Stomach smooth muscle (tissue), 2 donors: ENCODE results near the gene CDYL.
"Not testable (repeated sequence)": the region's sequence is repeated elsewhere in the genome, so short reads cannot be mapped to it uniquely, and the experiment has no call there.

Experiments used
- H3K27ac ChIP-seq: one replicate; pipeline ENCODE4 v1.7.0; 2013; ENCODE audit warnings: mild to moderate bottlenecking, low read length, inconsistent platforms
- H3K27me3 ChIP-seq, 2 donors: one replicate each; pipeline ENCODE4 v1.7.0; 2013; ENCODE audit warnings: low read length in 2 of 2; ENCODE audit not compliant: insufficient read depth in 2 of 2, control insufficient read depth in 1 of 2
- H3K36me3 ChIP-seq, 2 donors: one replicate each; pipeline ENCODE4 v1.7.0; 2013; ENCODE audit warnings: low read length in 2 of 2; ENCODE audit not compliant: control insufficient read depth in 2 of 2, insufficient read depth in 2 of 2
- H3K4me1 ChIP-seq: one replicate; pipeline ENCODE4 v1.7.0; 2013; ENCODE audit warnings: low read length; ENCODE audit not compliant: control insufficient read depth, insufficient read depth
- H3K4me3 ChIP-seq, 2 donors: one replicate each; pipeline ENCODE4 v1.7.0; 2013; ENCODE audit warnings: low read length in 2 of 2
- H3K9ac ChIP-seq, 2 donors: one replicate each; pipeline ENCODE4 v1.7.0; 2013; ENCODE audit warnings: low read length in 2 of 2, mild to moderate bottlenecking in 1 of 2
- H3K9me3 ChIP-seq, 2 donors: one replicate each; pipeline ENCODE4 v1.7.0; 2013; ENCODE audit warnings: low read length in 2 of 2; ENCODE audit not compliant: control insufficient read depth in 2 of 2
- donor health status: healthy.
- donor health status: Pancreatic carcinoma.

CDYL gene

GRCh38 chr6:4858194-4859015 is 82.2 kb downstream of the CDYL start:
- Histone ChIP-seq H3K4me1 (no peaks in the 10 kb centered on the region), H3K9me3 (no peaks in the 10 kb centered on the region), H3K4me3 (no peak overlapping the region), H3K27ac (no peak overlapping the region), H3K9ac (no peak overlapping the region), H3K27me3 (no peaks in the 10 kb centered on the region), H3K36me3 (no peaks in the 10 kb centered on the region)

GRCh38 chr6:4860387-4860786 is 84.2 kb downstream of the CDYL start:
- no peaks in the 10 kb centered on the region for H3K27me3 ChIP-seq
- H3K27ac ChIP-seq: no peak overlapping the region

DNA sequence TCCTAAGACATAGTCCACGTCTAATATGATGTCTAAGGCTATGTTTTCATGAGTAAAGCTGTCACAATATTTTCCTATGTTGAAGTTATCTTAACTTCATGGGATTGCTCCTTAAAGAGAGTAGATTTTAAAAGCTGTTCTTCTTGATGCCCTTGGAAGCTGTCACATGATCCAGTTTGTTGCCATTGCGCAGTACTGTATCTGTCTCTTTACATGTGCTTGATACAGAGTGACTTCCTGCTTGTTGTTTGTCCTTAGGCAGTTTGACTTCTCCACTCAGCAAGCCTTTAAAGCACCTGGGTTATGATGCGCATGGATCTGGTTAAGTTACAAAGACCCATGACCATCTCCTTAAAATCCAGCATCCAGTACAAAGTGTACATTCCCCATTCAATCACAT is 85.4 kb downstream of the CDYL start:
- Histone ChIP-seq H3K4me1 (no peaks in the 10 kb centered on the region), H3K27ac (no peak overlapping the region), H3K27me3 (no peaks in the 10 kb centered on the region), H3K9ac (no peak overlapping the region), H3K4me3 (no peak overlapping the region), H3K9me3 (peaks cover 0 to 9% of the 10 kb centered on the region in 2 donors), H3K36me3 (no peaks in the 10 kb centered on the region)

More at GRCh38 chr6:4860387-4860786, 84.2 kb downstream of the CDYL start:
- Histone ChIP-seq H3K4me3 (no peak overlapping the region), H3K36me3 (no peaks in the 10 kb centered on the region), H3K9ac (no peak overlapping the region), H3K9me3 (peaks cover 0 to 9% of the 10 kb centered on the region in 2 donors), H3K4me1 (no peaks in the 10 kb centered on the region)

DNA sequence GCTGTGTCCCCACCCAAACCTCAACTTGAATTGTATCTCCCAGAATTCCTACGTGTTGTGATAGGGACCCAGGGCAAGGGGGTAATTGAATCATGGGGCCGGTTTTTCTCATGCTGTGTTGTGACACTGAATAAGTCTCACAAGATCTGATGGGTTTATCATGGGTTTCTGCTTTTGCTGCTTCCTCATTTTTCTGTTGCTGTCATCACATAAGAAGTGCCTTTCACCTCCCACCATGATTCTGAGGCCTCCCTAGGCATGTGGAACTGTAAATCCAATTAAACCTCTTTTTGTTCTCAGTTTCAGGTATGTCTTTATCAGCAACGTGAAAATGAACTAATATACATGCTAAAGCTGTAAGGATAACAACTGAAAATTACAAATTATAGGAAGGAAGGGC is 88.3 kb downstream of the CDYL start:
- Histone ChIP-seq H3K4me1 (no peaks in the 10 kb centered on the region), H3K27ac (no peak overlapping the region), H3K27me3 (no peaks in the 10 kb centered on the region), H3K4me3 (no peak overlapping the region), H3K36me3 (no peaks in the 10 kb centered on the region), H3K9ac (no peak overlapping the region), H3K9me3 (peaks cover 0 to 9% of the 10 kb centered on the region in 2 donors)

DNA sequence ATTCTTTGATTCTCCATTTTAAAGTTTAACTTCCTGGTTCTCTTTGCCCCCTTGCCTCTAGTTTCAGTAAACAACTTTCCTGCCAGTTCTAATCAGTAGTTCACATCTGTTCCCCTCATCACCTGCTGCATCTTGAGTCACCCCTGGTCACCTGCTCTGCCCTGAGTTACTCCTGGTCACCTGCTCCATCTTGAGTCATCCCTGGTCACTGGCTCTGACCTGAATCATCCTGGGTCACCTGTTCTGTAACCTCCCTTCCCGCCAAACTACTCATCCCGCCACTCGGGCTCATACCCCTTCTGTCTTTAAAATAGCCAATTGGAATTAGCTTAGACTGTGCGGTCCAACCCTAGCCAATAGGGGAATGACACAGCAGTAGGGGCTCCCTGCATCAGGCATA is 88.8 kb downstream of the CDYL start:
- not testable (repeated sequence) for H3K36me3 ChIP-seq, H3K4me3 ChIP-seq

GRCh38 chr6:4870821-4871494 is 94.8 kb downstream of the CDYL start:
- no peaks in the 10 kb centered on the region for H3K4me1 ChIP-seq
- H3K36me3 ChIP-seq: no peaks in the 10 kb centered on the region

More for the DNA sequence above, 88.8 kb downstream of the CDYL start:
- not testable (repeated sequence) for H3K27me3 ChIP-seq, H3K27ac ChIP-seq, H3K9me3 ChIP-seq, H3K4me1 ChIP-seq, H3K9ac ChIP-seq

DNA sequence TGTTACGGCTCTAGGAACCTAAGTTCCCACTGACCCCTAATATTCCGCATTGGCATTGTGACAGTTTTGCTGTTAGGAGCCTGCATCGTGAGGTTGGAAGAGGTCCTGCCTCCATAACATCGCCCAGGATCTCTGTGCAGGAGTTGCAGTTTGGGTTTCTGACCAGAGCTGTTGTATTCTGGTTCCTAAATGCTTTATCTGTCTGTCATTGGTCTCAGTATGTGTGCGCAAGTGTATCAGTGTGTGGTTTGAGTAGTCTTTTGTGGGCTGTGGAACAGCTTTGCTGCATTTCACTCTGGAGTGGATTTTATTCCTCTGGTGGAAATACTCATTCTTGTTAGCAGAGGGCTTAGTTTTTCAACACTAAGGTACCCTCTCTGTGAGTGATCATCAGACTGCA is 95.6 kb downstream of the CDYL start:
- Histone ChIP-seq H3K4me1 (peaks cover 2% of the 10 kb centered on the region), H3K9ac (no peak overlapping the region), H3K27me3 (no peaks in the 10 kb centered on the region), H3K36me3 (no peaks in the 10 kb centered on the region), H3K4me3 (no peak overlapping the region), H3K27ac (no peak overlapping the region), H3K9me3 (no peaks in the 10 kb centered on the region)

More at GRCh38 chr6:4870821-4871494, 94.8 kb downstream of the CDYL start:
- Histone ChIP-seq H3K27ac (no peak overlapping the region), H3K9me3 (no peaks in the 10 kb centered on the region), H3K9ac (no peak overlapping the region), H3K27me3 (no peaks in the 10 kb centered on the region), H3K4me3 (no peak overlapping the region)

DNA sequence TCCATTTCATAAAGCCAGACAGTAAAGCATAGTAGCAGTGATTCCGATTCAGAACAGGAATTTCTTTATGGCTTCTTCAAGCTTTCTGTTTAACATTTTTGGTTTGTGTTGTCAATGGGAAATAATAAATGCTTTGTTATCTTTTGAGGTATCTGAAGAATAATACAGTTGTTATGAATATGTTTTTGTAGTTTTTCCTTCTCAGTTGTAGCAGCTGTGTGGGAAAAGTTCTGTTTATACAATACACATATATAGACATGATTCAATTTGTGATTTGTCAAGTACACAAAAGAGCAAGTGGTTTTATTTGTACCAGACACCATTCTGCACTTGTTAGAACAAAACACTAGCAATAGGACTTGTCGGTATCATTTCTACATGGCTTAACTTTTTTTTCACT is 96.6 kb downstream of the CDYL start:
- Histone ChIP-seq H3K27me3 (no peaks in the 10 kb centered on the region), H3K4me3 (no peak overlapping the region), H3K27ac (no peak overlapping the region), H3K36me3 (no peaks in the 10 kb centered on the region), H3K4me1 (peaks cover 5% of the 10 kb centered on the region), H3K9me3 (no peaks in the 10 kb centered on the region), H3K9ac (no peak overlapping the region)

DNA sequence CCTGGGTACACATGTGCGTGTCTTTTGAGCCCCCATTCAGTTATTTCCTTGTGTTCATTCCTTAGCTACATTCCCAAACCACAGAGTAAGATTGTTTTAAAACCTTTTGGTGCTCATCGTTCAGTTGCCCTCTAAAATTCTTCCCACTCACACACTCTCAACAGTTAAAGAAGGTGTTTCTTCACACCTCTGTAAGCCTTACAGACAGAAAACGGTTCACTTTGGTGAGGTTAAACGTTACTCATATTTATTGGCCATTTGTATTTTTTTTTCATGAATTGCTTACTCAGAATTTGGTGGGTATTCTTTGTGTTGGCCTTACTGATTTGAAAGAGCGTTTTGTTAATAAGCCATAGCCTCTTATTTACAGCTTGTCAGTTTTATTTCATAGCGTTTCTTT is 97.7 kb downstream of the CDYL start:
- no peaks in the 10 kb centered on the region for H3K36me3 ChIP-seq
- no peaks in the 10 kb centered on the region for H3K9me3 ChIP-seq
- H3K27me3 ChIP-seq: no peaks in the 10 kb centered on the region
- no peak overlapping the region for H3K9ac ChIP-seq
- peaks cover 5% of the 10 kb centered on the region for H3K4me1 ChIP-seq
- no peak overlapping the region for H3K4me3 ChIP-seq
- H3K27ac ChIP-seq: no peak overlapping the region

GRCh38 chr6:4879741-4880275 is 103.6 kb downstream of the CDYL start:
- Histone ChIP-seq H3K4me3 (no peak overlapping the region), H3K27me3 (no peaks in the 10 kb centered on the region), H3K27ac (no peak overlapping the region), H3K4me1 (peaks cover 5% of the 10 kb centered on the region), H3K36me3 (no peaks in the 10 kb centered on the region), H3K9ac (no peak overlapping the region), H3K9me3 (no peaks in the 10 kb centered on the region)

DNA sequence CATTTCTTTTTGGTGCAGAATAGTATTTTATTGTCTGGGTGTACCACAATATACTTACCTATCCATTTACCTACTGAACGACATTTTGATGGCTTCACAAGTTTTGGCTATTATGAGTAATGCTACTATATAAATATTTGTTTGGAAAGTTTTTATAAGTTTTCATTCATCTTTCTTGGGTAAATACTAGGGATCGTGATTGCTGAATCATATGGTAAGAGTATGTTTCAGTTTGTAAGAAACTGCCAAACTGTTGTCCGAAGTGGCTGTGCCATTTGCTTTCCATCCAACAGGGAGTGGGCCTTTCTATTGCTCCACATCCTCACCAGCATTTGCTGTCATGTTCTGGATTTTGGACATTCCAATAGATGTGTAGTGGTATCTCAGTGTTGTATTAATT is 104.2 kb downstream of the CDYL start:
- Histone ChIP-seq H3K9ac (no peak overlapping the region), H3K27ac (no peak overlapping the region), H3K27me3 (no peaks in the 10 kb centered on the region), H3K36me3 (no peaks in the 10 kb centered on the region), H3K4me1 (peaks cover 5% of the 10 kb centered on the region), H3K4me3 (no peak overlapping the region), H3K9me3 (no peaks in the 10 kb centered on the region)
